Peyer's patch (tissue), 4 donors: ENCODE data around the gene AMER3. TPM values are rescaled to one million over a fixed set of nuclear protein-coding genes. Genes with fewer than 3 reads are reported as not detected.

Experiments
- DNase-seq, 3 donors: peaks; one replicate each; pipeline ENCODE4 v3.0.0-alpha.2; 2017 to 2019
- H3K27ac ChIP-seq, 4 donors: fragments of 200-600 bp; sonication (generic); one replicate each; pipeline ENCODE4 v1.5.1; 2016 to 2019
- H3K27me3 ChIP-seq, 2 donors: fragments of 200-600 bp; sonication (generic); one replicate each; pipeline ENCODE4 v1.5.1; 2019
- H3K36me3 ChIP-seq, 3 donors: fragments of 200-600 bp; sonication (generic); one replicate each; pipeline ENCODE4 v1.5.1; 2016 to 2019
- H3K4me1 ChIP-seq, 4 donors: fragments of 200-600 bp; sonication (generic); one replicate each; pipeline ENCODE4 v1.5.1; 2016 to 2019
- H3K4me3 ChIP-seq, 4 donors: fragments of 200-600 bp; sonication (generic); 1 replicate in 3 of 4; 2 replicates in 1 of 4; pipeline ENCODE4 v1.5.1; 2016 to 2019; ENCODE audit warnings: mild to moderate bottlenecking in 1 of 4
- H3K9me3 ChIP-seq, 4 donors: fragments of 200-600 bp; sonication (generic); one replicate each; pipeline ENCODE4 v1.5.1; 2016 to 2019; ENCODE audit warnings: mild to moderate bottlenecking in 1 of 4
- CTCF ChIP-seq, 6 experiments: fragments of 450-650 bp in 4 of 6; fragments of 200-600 bp in 2 of 6; sonication (generic) in 1 of 6; IDR thresholded peaks; one replicate each; pipeline ENCODE4 v1.5.1; 2017 to 2019; ENCODE audit warnings: antibody characterized with exemption in 6 of 6, mild to moderate bottlenecking in 3 of 6, moderate library complexity in 1 of 6
- POLR2A ChIP-seq, 2 donors: fragments of 450-650 bp; IDR thresholded peaks; one replicate each; pipeline ENCODE4 v1.5.1; 2017; ENCODE audit warnings: antibody characterized with exemption in 2 of 2, mild to moderate bottlenecking in 2 of 2, moderate library complexity in 2 of 2
- total RNA-seq, 4 donors: library from RNA; depleted of rRNA; stranded (reverse); fragments of >200 nt; gene quantifications; one replicate each; pipeline ENCODE4 v1.1.0, GENCODE V29; 2016

AMER3 gene
- total RNA-seq, 4 donors from 2014 or later: 0.13 to 1.1 (median 0.70) TPM; not detected in 1

- Histone ChIP-seq H3K4me1 (no peaks in the 10 kb centered on the region), H3K27me3 (no peaks in the 10 kb centered on the region), H3K9me3 (no peaks in the 10 kb centered on the region), H3K4me3 (no peak overlapping the region), H3K27ac (no peak overlapping the region), H3K36me3 (no peaks in the 10 kb centered on the region)
- TF ChIP-seq POLR2A (IDR thresholded peaks at IDR 0.05) (no peak), CTCF (IDR thresholded peaks at IDR 0.05) (no peak)
- DNase-seq: no peak
These were observed 6.9 kb downstream of the AMER3 start for GRCh38 chr2:130762031-130762909.

GRCh38 chr2:130762910-130763385, 7.6 kb downstream of the AMER3 start:
- no peak for DNase-seq
- no peak overlapping the region for H3K4me3 ChIP-seq
- H3K36me3 ChIP-seq: no peaks in the 10 kb centered on the region
- H3K4me1 ChIP-seq: no peaks in the 10 kb centered on the region
- no peak for TF ChIP-seq CTCF (IDR thresholded peaks at IDR 0.05)
- no peak for TF ChIP-seq POLR2A (IDR thresholded peaks at IDR 0.05)
- H3K9me3 ChIP-seq: no peaks in the 10 kb centered on the region
- no peak overlapping the region for H3K27ac ChIP-seq
- no peaks in the 10 kb centered on the region for H3K27me3 ChIP-seq

GRCh38 chr2:130763405-130763804, 8.1 kb downstream of the AMER3 start:
- H3K4me3 ChIP-seq: no peak overlapping the region
- no peak overlapping the region for H3K27ac ChIP-seq
- TF ChIP-seq POLR2A (IDR thresholded peaks at IDR 0.05) (no peak), CTCF (IDR thresholded peaks at IDR 0.05) (no peak)
- H3K9me3 ChIP-seq: no peaks in the 10 kb centered on the region
- H3K36me3 ChIP-seq: no peaks in the 10 kb centered on the region
- no peak for DNase-seq
- H3K4me1 ChIP-seq: no peaks in the 10 kb centered on the region
- no peaks in the 10 kb centered on the region for H3K27me3 ChIP-seq

GRCh38 chr2:130764035-130764820, 8.9 kb downstream of the AMER3 start:
- TF ChIP-seq CTCF (IDR thresholded peaks at IDR 0.05) (no peak), POLR2A (IDR thresholded peaks at IDR 0.05) (no peak)
- no peaks in the 10 kb centered on the region for H3K27me3 ChIP-seq

DNA sequence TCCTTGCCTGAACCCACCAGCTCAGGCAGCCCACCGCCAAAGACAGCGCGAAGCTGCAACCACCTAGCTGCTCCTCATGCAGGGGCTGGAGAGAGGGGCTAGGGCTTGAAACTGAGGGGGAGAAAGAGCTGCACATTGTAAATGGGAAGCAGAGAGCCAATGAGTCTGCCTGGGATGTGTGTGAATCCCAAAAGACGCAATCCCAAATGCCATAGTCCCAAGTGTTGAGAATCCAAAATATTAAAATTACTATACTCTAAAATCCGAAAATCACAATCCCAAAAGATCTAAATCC, 9.4 kb downstream of the AMER3 start:
- Histone ChIP-seq H3K27me3 (no peaks in the 10 kb centered on the region), H3K36me3 (no peaks in the 10 kb centered on the region), H3K9me3 (no peaks in the 10 kb centered on the region), H3K4me1 (no peaks in the 10 kb centered on the region), H3K4me3 (no peak overlapping the region), H3K27ac (no peak overlapping the region)
- no peak for DNase-seq
- no peak for TF ChIP-seq CTCF (IDR thresholded peaks at IDR 0.05)

More at GRCh38 chr2:130764035-130764820, 8.9 kb downstream of the AMER3 start:
- no peak overlapping the region for H3K27ac ChIP-seq
- DNase-seq: no peak
- H3K9me3 ChIP-seq: no peaks in the 10 kb centered on the region
- H3K36me3 ChIP-seq: no peaks in the 10 kb centered on the region
- H3K4me3 ChIP-seq: no peak overlapping the region
- no peaks in the 10 kb centered on the region for H3K4me1 ChIP-seq
